ENCODE data around the gene THBS2.

GRCh38 chr6:169173532-169174268 lies 79.9 kb downstream of the THBS2 start:
- TF ChIP-seq EZH2 (IDR thresholded peaks at IDR 0.05; ENCODE audit: insufficient read depth, low read length) (no peak), CTCF (IDR thresholded peaks at IDR 0.05; ENCODE audit: insufficient read depth, low read depth, low read length) (no peak)
